GM12892 (cell line): ENCODE measurements around the gene DLG2.
"Not testable (repeated sequence)": the region's sequence is repeated elsewhere in the genome, so short reads cannot be mapped to it uniquely, and the experiment has no call there.

Source experiments
- DNase-seq: peaks from one replicate; pipeline ENCODE4 v3.0.0; 2011; ENCODE audit not compliant: insufficient read length
- FAIRE-seq: peaks from 2 replicates; lab custom pipeline; 2011; peaks lifted over from hg19 to GRCh38; lab: Jason Lieb, UNC
- POLR2A ChIP-seq: IDR thresholded peaks from 2 replicates; pipeline ENCODE4 v1.6.1; 2011; ENCODE audit warnings: low read depth, low read length, control low read depth
- POLR2AphosphoS5 ChIP-seq: IDR thresholded peaks from 2 replicates; pipeline ENCODE4 v1.6.1; 2011; ENCODE audit warnings: low read depth, low read length, control low read depth
- TAF1 ChIP-seq: IDR thresholded peaks from 2 replicates; pipeline ENCODE4 v1.6.1; 2011; ENCODE audit warnings: low read depth, mild to moderate bottlenecking, control low read depth, low read length, borderline replicate concordance

DLG2 gene

GRCh38 chr11:84316866-84317555 lies 1310.1 kb downstream of the DLG2 start:
- DNase-seq, result no peak
- no peak for FAIRE-seq
- no peak for TF ChIP-seq TAF1
- TF ChIP-seq POLR2A, result no peak
- TF ChIP-seq POLR2AphosphoS5, result no peak

DNA sequence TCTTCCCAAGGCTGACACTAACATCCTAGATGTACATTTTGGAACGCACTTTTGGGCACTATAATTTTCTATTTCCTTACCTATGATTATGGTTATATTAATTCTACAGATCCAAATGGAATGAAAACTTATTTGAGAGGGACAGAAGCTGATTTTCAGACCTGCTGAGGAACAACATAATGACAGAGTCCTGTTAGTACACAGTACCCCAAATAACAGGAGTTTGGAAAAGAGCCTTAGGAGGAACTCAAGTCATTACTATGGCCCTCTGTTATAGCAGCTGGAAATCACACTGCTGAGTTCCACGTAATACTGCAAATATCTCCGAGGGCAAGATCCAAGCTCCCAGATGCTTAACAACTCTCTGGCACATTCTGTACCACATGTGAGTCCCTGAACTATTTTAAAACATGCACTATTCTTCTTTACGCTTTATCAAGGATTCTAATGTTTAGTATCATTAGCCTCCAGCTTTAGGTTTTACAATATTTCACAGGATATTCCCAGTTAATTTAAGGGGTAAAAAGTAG lies 1313.2 kb downstream of the DLG2 start:
- DNase-seq (no peak), FAIRE-seq (no peak)
- TF ChIP-seq POLR2A (no peak), POLR2AphosphoS5 (no peak), TAF1 (no peak)

GRCh38 chr11:84310268-84310667 lies 1316.9 kb downstream of the DLG2 start:
- DNase-seq, result no peak
- no peak for FAIRE-seq
- TF ChIP-seq TAF1, result no peak
- TF ChIP-seq POLR2A, result no peak
- no peak for TF ChIP-seq POLR2AphosphoS5

DNA sequence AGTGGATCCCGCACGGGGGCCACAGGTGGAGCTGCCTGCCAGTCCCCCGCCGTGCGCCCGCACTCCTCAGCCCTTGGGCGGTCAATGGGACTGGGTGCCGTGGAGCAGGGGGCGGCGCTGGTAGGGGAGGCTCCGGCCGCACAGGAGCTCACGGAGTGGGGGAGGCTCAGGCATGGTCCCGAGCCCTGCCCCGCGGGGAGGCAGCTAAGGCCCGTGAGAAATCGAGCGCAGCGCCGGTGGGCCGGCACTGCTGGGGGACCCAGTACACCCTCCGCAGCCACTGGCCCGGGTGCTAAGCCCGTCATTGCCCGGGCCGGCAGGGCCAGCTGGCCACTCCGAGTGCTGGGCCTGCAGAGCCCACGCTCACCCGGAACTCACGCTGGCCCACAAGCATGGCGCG lies 1318.7 kb downstream of the DLG2 start:
- not testable (repeated sequence) for DNase-seq, FAIRE-seq

DNA sequence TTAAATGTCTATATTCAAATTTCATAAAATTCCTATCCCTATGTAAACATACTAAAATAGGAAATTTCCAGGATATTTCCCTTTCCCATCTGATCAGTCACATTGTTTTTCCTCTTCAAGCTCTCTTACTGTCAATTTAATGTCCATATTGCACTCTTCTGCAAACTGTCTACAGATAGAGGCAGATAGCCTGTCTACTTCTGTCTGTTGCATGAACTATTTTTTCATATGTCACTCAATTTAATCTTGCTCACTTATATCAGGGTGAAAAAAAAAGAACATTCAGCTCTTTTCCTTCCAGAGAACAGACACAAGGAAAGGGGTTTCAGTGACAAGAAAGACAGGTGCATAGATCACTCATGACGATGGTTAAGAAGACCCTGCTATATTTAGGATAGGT lies 1327.1 kb downstream of the DLG2 start:
- FAIRE-seq (no peak), DNase-seq (no peak)
- TF ChIP-seq POLR2A (no peak), TAF1 (no peak), POLR2AphosphoS5 (no peak)

GRCh38 chr11:84297570-84297969 lies 1329.6 kb downstream of the DLG2 start:
- DNase-seq, result no peak
- TF ChIP-seq POLR2A (no peak), POLR2AphosphoS5 (no peak), TAF1 (no peak)
- no peak for FAIRE-seq

GRCh38 chr11:84295815-84296214 lies 1331.3 kb downstream of the DLG2 start:
- DNase-seq, result no peak
- TF ChIP-seq TAF1, result no peak
- no peak for TF ChIP-seq POLR2AphosphoS5
- no peak for TF ChIP-seq POLR2A
- FAIRE-seq, result no peak

DNA sequence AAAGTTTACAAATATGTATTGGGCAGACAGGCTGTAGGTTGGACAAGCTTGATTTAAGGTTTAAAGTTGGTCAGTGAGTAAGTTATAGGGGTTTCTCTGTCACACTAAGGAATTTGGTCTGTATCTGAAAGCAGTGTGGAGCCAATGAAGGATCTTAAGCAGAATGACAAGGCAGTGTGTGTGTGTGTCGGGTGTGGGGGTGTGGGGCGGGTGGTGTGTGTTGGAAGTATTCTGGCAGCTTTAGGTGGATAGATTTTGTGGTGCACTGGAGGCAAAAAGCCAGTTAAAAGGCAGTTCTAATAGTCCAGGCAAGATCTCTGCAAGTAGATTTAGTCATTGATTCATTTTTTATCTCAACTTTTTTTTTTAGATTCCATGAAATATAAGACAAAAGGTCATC lies 1334.2 kb downstream of the DLG2 start:
- FAIRE-seq (no peak), DNase-seq (no peak)
- TF ChIP-seq POLR2A, result no peak
- no peak for TF ChIP-seq POLR2AphosphoS5
- no peak for TF ChIP-seq TAF1

GRCh38 chr11:84292006-84292405 lies 1335.1 kb downstream of the DLG2 start:
- DNase-seq (no peak), FAIRE-seq (no peak)
- no peak for TF ChIP-seq POLR2A
- no peak for TF ChIP-seq POLR2AphosphoS5
- TF ChIP-seq TAF1, result no peak

DNA sequence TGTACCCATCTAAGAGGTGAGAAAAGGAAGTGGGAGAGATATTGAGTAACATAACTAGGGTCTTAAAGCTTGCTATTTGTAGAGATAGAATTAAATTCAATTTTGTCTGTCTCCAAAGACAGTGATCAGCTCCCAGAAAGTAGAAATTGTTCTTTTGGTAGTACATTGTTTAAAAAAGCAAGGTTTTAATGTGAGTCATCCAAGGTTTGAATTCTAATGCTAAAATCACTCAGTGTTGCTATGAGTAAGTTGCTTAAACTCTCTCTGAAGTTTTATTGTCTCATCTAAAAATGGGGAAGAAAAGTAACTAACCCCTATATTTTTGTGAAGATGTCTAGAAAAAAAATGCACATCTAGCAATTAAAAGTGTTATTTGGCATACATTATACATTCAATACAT lies 1336.5 kb downstream of the DLG2 start:
- no peak for FAIRE-seq
- no peak for DNase-seq
- TF ChIP-seq TAF1, result no peak
- no peak for TF ChIP-seq POLR2AphosphoS5
- no peak for TF ChIP-seq POLR2A

GRCh38 chr11:84289381-84289906 lies 1337.7 kb downstream of the DLG2 start:
- TF ChIP-seq POLR2A, result no peak
- no peak for TF ChIP-seq POLR2AphosphoS5
- TF ChIP-seq TAF1, result no peak
- FAIRE-seq (peak; percentile 94), DNase-seq (no peak)

GRCh38 chr11:84273541-84273940 lies 1353.6 kb downstream of the DLG2 start:
- no peak for TF ChIP-seq TAF1
- TF ChIP-seq POLR2AphosphoS5, result no peak
- no peak for TF ChIP-seq POLR2A
- DNase-seq (no peak), FAIRE-seq (no peak)

- TF ChIP-seq TAF1, result no peak
- no peak for TF ChIP-seq POLR2A
- TF ChIP-seq POLR2AphosphoS5, result no peak
- DNase-seq (no peak), FAIRE-seq (peak; percentile 48)
Measured at GRCh38 chr11:84270466-84270865, 1356.7 kb downstream of the DLG2 start.
